Activated CD4-positive, alpha-beta T cell treated with anti-CD3 and anti-CD28 coated beads, Interleukin-2, amount 50 U/mL, for 24 hours (primary cell): ENCODE data around the gene IFI27.
"Not testable (repeated sequence)": the region's sequence is repeated elsewhere in the genome, so short reads cannot be mapped to it uniquely, and the experiment has no call there.

Experiments used
- DNase-seq, 2 donors: peaks; one replicate each; pipeline ENCODE4 v3.0.0-alpha.2; 2020; ENCODE audit warnings: low read depth in 1 of 2, low spot score in 1 of 2

The IFI27 gene

DNA sequence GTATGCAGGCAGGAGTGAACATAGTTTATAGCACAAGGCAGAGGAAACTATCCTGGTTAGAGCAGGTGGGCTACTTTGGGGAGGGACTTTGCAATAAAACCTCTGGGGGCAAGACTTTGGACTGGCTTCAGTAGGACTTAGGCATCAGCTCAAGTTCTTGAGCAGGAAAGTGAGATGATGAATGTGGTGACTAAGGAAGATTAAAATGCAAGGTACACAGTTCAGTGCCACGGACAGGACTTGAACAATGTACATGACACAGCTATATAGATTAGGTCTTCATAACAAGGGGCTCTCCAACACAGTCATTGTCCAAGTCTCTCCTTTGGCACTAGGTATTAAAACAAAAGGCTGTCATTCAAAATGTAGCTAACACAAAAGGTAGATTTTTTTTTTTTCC lies 42.1 kb downstream of the IFI27 start:
- no peak for DNase-seq

- DNase-seq, result no peak
Measured at GRCh38 chr14:94153750-94154342, 43.3 kb downstream of the IFI27 start.

DNA sequence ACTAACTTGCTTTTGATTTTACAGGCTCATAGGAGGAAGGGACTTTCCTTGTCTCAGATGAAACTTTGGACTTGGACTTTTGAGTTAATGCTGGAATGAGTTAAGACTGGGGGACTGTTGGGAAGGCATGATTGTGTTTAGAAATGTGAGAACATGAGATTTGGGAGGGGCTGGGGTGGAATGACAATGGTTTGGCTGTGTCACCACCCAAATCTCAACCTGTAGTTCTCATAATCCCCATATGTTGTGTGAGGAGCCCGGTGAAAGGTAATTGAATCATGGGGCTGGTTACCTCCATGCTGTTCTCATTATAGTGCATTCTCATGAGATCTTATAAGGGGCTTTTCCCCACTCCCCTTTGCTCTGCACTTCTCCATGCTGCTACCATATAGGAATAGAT lies 45.6 kb downstream of the IFI27 start:
- DNase-seq, result not testable (repeated sequence)

DNA sequence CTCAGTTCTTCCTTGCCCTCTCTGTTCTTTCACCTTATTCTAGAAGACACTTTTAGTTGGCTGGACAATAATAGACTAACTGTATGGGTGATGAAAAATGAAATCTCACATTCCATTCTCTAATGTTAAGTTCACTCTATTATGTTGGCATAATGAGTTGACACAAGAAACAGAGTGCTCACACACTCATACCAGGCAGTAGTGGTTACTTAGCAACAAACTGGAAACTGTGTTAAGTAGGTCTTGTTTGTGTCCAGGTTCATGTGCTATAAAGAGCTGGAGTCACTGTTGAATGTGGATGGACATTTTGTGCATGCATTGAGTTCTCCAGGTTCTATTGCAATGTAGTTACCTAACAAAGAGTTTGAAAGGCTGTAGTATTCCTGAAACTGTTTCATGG lies 46.7 kb downstream of the IFI27 start:
- DNase-seq, result no peak

DNA sequence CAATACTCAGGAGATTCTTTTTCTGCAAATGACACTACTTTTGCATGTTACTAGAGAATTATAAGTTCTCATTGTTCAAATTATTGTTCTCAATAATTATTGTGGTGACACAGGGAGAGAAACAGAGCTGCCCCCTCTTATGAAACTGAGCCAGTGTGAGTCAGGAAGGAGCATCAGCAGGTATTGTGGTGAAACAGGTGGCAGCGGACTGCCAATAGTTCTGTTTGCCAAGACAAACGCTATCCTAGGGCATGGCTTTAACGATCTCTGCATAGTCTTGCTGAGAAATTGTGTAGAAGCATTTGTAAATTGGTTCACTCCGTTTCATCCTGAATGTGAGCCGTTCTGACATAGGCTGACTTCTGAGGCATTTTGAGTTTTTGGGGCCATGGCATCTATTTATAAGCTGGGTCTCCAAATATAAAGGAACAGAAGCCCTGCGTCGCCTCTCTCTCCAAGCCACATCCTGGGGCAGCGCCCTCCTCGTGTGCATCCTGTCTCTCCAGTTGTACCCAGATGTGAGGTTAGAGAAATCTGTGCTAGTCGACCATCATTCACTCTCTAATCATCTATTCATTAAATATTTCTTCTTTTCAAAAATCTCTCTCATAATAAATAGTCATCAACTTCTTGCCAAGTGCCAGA lies 47.8 kb downstream of the IFI27 start:
- no peak for DNase-seq

DNA sequence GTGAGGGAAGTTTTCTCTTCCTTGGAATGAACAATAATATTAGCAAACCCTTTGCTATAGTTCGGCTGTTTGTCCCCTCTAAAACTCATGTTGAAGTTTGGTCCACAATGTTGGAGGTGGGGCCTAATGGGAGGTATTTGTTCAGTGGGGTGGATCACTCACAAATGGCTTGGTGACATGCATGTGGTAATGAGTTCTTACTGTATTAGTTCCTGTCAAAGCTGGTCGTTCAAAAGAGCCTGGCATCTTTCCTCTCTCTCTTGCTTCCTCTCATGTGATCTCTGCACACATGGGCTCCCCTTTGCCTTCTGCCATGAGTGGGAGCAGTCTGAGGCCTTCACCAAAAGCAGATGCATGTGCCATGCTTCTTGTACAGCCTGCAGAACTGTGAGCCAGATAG lies 50.5 kb downstream of the IFI27 start:
- DNase-seq, result no peak

- DNase-seq, result no peak
Measured at GRCh38 chr14:94161981-94162380, 51.4 kb downstream of the IFI27 start.

GRCh38 chr14:94162466-94162865 lies 51.9 kb downstream of the IFI27 start:
- DNase-seq, result no peak

DNA sequence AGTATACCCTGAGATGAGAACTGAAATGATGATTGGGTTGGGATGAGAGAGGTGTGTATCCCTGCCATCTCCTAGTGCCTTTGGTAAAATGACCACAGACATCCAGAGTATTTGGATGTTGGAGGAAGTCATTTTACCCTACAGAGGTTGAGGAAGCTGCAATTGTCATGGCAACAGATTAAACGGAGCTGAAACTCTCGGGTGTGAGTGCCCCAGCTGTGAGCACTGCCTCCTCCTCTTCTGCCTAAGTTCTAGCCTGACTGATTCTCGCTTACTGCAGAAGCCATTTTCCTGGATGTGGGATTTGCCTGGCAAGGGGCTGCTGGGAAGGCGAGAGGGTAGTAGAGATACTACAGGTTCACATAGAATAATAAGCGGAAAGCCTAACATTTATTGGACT lies 53.3 kb downstream of the IFI27 start:
- DNase-seq, result no peak

DNA sequence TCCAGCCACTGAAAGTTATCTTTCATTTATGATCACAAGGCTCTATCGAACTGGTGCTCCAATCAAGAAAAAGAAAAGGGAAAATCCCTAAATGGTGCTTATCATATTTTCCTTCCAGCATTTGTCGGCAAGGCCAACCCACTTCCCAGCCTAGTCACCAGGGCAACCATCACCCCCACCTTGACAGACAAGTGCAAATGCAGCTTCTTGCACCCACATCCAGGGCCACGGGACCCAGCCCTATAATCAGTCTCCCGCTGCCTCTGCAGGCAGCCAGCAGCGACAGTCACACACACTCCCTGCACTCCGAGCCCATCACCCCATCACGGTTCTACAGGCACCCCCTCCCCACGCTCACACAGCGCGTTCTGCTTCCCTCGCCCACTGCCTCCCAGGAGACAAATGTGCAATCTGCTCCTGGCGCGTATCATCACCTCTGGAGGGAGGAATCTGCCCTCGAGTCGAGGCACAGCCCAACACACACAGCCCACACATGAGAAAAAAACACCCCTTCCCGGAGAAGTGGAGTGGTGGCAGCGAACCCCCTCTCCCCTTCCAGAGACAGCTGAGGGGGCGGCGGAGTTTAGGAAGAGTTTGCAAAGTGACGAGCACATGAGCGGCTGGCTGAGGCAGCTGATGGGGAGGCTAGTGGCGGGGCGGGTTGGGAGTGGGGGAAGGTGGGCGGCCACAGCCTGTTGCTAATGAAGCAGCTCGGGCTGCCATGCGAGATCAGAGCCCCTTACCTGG lies 54.3 kb downstream of the IFI27 start:
- peak in 1 of 2 donors; percentile 31 for DNase-seq

DNA sequence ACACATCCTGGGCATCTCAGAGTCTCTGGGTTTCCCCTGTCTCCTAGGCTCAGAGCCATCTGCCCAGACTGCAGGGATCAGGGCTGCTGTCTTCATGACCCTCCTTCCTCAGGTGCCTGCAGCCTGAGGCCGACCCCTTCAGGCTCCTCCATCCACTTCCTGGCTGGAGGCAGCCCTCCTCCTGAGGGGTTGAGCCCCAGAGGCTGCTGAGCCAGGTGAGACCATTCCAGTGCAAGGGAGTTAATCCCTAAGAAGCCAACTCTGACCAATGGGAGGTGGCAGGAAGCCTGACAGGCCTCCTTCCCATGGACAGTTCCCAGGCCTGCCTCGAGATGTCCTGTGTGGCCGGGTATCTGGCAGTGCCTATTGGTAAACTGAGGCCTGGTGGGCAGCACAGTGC lies 55.2 kb downstream of the IFI27 start:
- DNase-seq, result no peak
